Stomach (tissue), 9 donors: ENCODE measurements around the gene GGN. TPM values are rescaled to one million over a fixed set of nuclear protein-coding genes. Genes with fewer than 3 reads are reported as not detected.

Experiments
- DNase-seq, 2 donors: peaks; one replicate each; pipeline versions ENCODE4 v3.0.0 to v3.0.0-alpha.2; 2013 to 2019
- H3K27ac ChIP-seq, 5 donors: fragments of 200-600 bp in 4 of 5; sonication (generic) in 4 of 5; one replicate each; pipeline ENCODE4 v1.5.1; 2013 to 2019; ENCODE audit warnings: mild to moderate bottlenecking in 1 of 5, moderate library complexity in 1 of 5
- H3K27me3 ChIP-seq, 3 donors: fragments of 200-600 bp; sonication (generic); one replicate each; pipeline ENCODE4 v1.5.1; 2017 to 2019; ENCODE audit warnings: mixed run types in 1 of 3
- H3K36me3 ChIP-seq, 4 donors: fragments of 200-600 bp; sonication (generic); 1 replicate in 3 of 4; 2 replicates in 1 of 4; pipeline ENCODE4 v1.5.1; 2016 to 2019
- H3K4me1 ChIP-seq, 4 donors: fragments of 200-600 bp; sonication (generic); one replicate each; pipeline ENCODE4 v1.5.1; 2016 to 2019
- H3K4me3 ChIP-seq, 4 donors: fragments of 200-600 bp; sonication (generic) in 3 of 4; one replicate each; pipeline ENCODE4 v1.5.1; 2016 to 2019; ENCODE audit warnings: mild to moderate bottlenecking in 1 of 4
- H3K9me3 ChIP-seq, 4 donors: fragments of 200-600 bp; sonication (generic); one replicate each; pipeline ENCODE4 v1.5.1; 2016 to 2019
- CTCF ChIP-seq, 7 experiments: fragments of 450-650 bp in 4 of 7; fragments of 200-600 bp in 3 of 7; sonication (generic) in 3 of 7; IDR thresholded peaks; one replicate each; pipeline ENCODE4 v1.5.1; 2016 to 2019; ENCODE audit warnings: antibody characterized with exemption in 7 of 7, control low read depth in 2 of 7, mild to moderate bottlenecking in 1 of 7
- EP300 ChIP-seq: sonication (generic); formaldehyde crosslinking; IDR thresholded peaks from one replicate; pipeline ENCODE4 v1.6.1; 2017; ENCODE audit warnings: antibody characterized with exemption
- POLR2A ChIP-seq, 4 donors: fragments of 450-650 bp; IDR thresholded peaks; one replicate each; pipeline ENCODE4 v1.6.1; 2016; ENCODE audit warnings: antibody characterized with exemption in 4 of 4, control low read depth in 2 of 4, mild to moderate bottlenecking in 1 of 4, moderate library complexity in 1 of 4
- POLR2AphosphoS5 ChIP-seq, 3 donors: sonication (generic); formaldehyde crosslinking; IDR thresholded peaks; one replicate each; pipeline ENCODE4 v1.6.1; 2016; ENCODE audit warnings: antibody characterized with exemption in 3 of 3
- WGBS, 5 donors: extraction: QIAGEN DNeasy Blood & Tissue Kit in 3 of 5; methylation state at CpG; one replicate each; pipeline versions ENCODE4 v1.1.5 to v1.1.7; 2013 to 2018; 5-methylcytosine and 5-hydroxymethylcytosine counted together
- intact Hi-C: fragments of 100-400 bp; cut with DNase I; formaldehyde crosslinking; loops from one replicate; pipeline ENCODE4 v1.15.1; 2023; ENCODE audit warnings: low total_unique reads
- polyA plus RNA-seq, 3 donors: library from polyadenylated mRNA; stranded (reverse); fragments of 200-250 nt; gene quantifications; one replicate each; pipeline ENCODE4 v1.2.3, GENCODE V29; 2013
- total RNA-seq, 5 donors: library from RNA; depleted of rRNA; stranded (reverse); fragments of >200 nt; gene quantifications; one replicate each; pipeline versions ENCODE4 v1.1.0 to v1.2.3, GENCODE V29; 2014 to 2016
- donor health status: healthy with polysubstance abuse.
- donor health status: Bipolar disorder and iron deficiency.
- donor health status: healthy.

The GGN gene
- total and polyA plus RNA-seq, 8 donors = 0.19 to 0.30 TPM; not detected in 6

- 4 to 23% (median 7%) methylated on average over 7 to 86 of the region's 86 CpGs for WGBS, 5 donors
- Histone ChIP-seq H3K9me3 (no peaks in the 10 kb centered on the region), H3K27me3 (peaks cover 14 to 85% (median 51%) of the 10 kb centered on the region in 3 donors), H3K4me3 (peak overlapping the region in 3 of 4 donors; percentile 18 to 33 (median 28)), H3K4me1 (peaks cover 0 to 17% (median 7%) of the 10 kb centered on the region in 4 donors), H3K27ac (peak overlapping the region in 1 of 5 donors; percentile 2), H3K36me3 (no peaks in the 10 kb centered on the region)
- intact Hi-C loops = no loop called here
- TF ChIP-seq EP300 (no peak), CTCF (IDR thresholded peaks at IDR 0.05) (no peak)
- DNase-seq = peak in 1 of 2 donors; percentile 61
These were observed 7.7 kb upstream of the GGN start for GRCh38 chr19:38395381-38396114.

GRCh38 chr19:38394488-38394887, 6.7 kb upstream of the GGN start:
- intact Hi-C loops = no loop called here
- 4 to 7% (median 4%) methylated on average over 15 to 30 of the region's 30 CpGs for WGBS, 5 donors
- Histone ChIP-seq H3K4me1 (peaks cover under 1 to 27% (median 10%) of the 10 kb centered on the region in 4 donors), H3K27me3 (peaks cover 14 to 85% (median 45%) of the 10 kb centered on the region in 3 donors), H3K4me3 (peak overlapping the region in 1 of 4 donors; percentile 24), H3K36me3 (no peaks in the 10 kb centered on the region), H3K27ac (no peak overlapping the region), H3K9me3 (no peaks in the 10 kb centered on the region)
- peak in 1 of 2 donors; percentile 85 for DNase-seq
- TF ChIP-seq CTCF (IDR thresholded peaks at IDR 0.05) (no peak), EP300 (no peak), POLR2A (IDR thresholded peaks at IDR 0.05) (no peak), POLR2AphosphoS5 (IDR thresholded peaks at IDR 0.05) (no peak)

GRCh38 chr19:38392707-38393308, 5.0 kb upstream of the GGN start:
- H3K27me3 ChIP-seq = peaks cover 14 to 85% (median 40%) of the 10 kb centered on the region in 3 donors

More at GRCh38 chr19:38392707-38393308, 5.0 kb upstream of the GGN start:
- intact Hi-C loops = no loop called here
- Histone ChIP-seq H3K4me3 (no peak overlapping the region), H3K9me3 (no peaks in the 10 kb centered on the region), H3K4me1 (peaks cover 17 to 43% (median 27%) of the 10 kb centered on the region in 4 donors), H3K36me3 (no peaks in the 10 kb centered on the region), H3K27ac (no peak overlapping the region)
- DNase-seq = peak; percentile 34 to 53
- TF ChIP-seq POLR2A (IDR thresholded peaks at IDR 0.05) (no peak), CTCF (IDR thresholded peaks at IDR 0.05) (no peak), POLR2AphosphoS5 (IDR thresholded peaks at IDR 0.05) (no peak), EP300 (no peak)
- 52 to 71% (median 58%) methylated on average over 6 of the region's 6 CpGs for WGBS, 5 donors
